IPS-NIHi7 (cell line): ENCODE results near the gene KRT12.

ENCODE experiments used
- DNase-seq: peaks from one replicate; pipeline ENCODE4 v3.0.0; 2012; ENCODE audit warnings: mixed read lengths; ENCODE audit errors: extremely low spot score

The KRT12 gene

DNA sequence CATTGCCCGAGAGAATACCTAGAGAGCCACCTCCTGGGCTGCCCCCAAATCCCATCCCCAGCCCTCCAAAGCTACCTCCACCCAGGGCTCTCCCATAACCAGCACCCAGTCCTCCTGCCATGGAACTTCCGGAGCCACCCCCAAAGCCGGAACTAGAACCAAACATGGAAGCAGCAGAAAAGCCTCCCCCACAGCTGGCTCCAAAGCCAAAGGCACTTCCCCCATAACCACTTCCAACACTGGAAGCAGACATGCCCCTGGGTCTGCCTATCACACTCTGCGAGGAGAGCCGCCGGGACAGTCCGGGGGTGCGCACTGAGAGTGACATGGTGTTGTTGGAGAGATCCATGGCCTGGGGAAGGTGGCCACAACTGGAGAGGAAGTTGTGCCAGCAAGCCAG, at the start of gene KRT12:
Gene KRT12 (minus strand): TSS at position 386 of the 400 bp plus-strand sequence. CDS start 37 bp downstream, at position 349.
- DNase-seq, result no peak

GRCh38 chr17:40916366-40916765, 49.3 kb upstream of the KRT12 start:
- DNase-seq, result no peak

GRCh38 chr17:40915721-40916256, 48.8 kb upstream of the KRT12 start:
- DNase-seq, result no peak

DNA sequence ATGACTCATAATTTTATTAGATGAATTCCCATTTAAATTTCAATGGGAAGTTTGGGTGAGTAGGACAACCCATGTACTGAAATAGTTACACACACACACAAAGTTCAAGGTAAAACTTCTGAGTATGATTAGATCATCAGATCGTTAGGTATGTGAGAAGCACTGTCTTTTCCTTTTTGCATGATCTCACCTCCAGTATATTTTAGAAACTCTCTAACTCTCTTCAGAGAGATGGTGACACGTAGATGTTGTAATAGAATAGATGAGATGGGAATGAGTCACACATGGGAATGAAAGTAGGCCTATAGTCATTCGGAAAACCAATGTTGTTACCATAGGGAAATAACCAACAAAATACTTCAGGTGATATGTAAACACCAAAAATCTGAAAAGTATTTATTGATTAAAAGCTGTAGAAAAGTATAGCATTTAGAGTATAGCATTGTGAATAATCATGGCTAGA, 48.2 kb upstream of the KRT12 start:
- no peak for DNase-seq

DNA sequence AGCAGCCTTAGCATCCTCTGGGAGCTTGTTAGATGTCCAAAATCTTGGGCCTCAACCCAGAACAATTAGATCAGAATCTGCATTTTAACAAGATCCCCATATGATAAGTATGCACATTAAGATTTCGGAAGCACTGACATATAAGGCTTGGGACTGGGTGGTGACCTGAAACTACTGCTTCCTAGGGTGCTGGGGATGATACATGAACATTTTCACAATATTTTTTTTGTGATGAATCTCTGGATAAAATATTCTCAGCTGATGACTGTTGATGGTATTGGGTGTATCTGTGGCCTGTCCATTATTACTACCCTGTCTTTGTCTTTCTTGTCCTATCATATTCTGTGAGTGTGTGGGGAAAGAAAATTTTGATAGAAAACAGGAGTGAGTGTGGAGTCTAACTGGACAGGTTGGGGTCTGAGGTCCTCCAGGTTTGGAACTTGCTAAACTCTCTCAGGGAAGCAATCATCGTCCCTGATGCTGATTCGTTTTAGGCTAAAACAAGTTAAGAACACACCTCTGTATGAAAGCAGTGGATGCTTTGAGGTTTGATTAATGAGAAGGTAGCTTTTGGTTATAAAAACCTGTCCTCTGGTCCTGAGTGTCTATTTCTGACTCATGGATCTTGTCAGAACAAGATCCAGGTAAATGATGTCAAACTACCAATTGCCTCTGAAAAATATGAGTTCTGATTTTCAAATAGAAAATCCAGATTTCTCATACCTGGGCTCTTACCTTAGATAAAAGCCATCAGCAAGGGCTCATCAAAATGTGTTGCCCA, 47.2 kb upstream of the KRT12 start:
- DNase-seq, result no peak

DNA sequence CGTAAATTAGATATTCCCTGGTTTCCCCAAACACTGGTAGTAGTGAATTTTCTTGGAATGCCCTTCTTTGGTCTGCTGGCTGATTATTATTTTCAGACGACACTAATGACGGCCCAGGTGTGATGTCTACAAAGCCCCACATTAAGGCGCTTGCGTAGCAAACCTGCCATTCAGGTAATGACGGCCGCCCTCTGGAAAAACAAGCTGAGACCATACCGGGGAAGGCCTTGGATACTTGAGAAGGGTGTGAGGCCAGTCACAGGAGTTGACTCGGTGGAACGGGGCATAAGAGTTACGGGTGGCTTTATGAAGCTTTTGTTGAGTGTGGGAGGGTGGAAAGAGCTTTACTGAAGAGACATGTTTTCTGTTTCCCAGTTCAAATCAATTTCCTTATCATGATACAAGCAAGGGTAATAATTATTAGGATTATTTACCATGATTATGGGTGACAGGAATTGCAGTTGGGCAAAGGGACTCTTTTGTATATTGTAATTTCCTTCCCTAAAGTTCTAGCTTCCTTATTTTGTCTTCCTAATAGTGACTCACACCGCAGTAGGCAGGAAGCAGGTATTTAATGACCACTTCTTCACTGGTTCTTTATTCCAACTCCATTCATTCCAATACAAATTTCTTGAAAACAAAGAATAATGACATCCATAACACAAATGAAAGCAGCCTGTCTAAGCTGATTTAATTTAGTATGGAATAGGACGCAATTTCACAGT, 45.6 kb upstream of the KRT12 start:
- DNase-seq, result no peak

GRCh38 chr17:40910441-40910841, 43.4 kb upstream of the KRT12 start:
- no peak for DNase-seq

DNA sequence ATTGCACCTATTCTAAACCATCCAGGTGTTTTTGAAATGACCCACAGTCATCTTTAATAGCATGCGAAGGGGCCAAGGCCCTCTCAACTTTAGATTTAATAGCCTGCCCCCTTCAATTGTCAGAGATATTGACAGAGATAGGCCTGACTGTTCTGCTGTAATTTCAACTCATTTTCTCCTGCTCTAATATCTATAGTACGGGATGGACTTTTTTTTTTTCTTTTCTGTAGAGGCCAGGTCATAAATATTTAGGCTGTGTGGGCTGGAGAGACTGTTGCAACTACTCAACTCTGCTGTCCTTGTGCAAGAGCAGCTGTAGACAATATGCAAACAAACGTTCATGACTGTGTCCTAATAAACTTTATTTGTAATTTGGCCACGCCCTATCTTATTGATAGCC, 42.7 kb upstream of the KRT12 start:
- no peak for DNase-seq

DNA sequence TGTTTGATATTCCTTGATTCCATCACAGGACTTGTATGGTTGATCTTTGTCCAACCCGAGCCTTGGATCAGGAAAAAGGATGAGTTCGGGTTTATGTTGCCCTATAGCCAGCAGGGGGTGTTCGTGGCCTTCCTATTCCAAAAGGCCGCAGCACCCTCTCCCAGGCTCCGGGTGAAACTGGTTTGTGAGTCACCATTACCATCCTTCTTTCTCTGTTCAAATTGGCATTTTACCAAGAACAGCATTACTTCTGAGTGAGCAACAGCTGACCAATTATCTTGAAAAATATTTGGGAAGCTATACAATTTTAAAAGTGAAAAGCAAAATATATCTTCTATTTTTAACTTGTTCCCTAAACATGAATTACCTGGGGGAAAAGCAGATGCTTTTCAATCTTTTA, 42.3 kb upstream of the KRT12 start:
- peak; percentile 81 for DNase-seq

DNA sequence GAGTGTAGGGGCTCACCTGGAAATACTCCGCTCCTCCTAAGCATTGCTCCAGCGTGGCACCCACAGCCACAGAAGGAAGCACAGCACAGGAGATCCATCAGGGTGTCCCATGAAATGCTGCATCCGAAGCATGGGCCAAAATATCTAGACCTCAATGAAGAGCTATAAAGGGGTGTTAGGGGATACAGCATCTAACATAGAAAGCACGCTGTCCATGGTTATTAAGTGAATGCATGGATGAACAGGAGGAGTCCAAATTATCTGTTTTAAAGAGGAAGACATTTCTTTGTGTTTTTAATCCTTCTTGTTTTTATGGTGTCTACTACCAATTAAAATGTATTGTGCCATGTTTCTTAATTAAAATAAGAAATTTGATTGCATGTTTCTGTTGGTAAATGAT, 39.6 kb upstream of the KRT12 start:
- DNase-seq, result no peak

DNA sequence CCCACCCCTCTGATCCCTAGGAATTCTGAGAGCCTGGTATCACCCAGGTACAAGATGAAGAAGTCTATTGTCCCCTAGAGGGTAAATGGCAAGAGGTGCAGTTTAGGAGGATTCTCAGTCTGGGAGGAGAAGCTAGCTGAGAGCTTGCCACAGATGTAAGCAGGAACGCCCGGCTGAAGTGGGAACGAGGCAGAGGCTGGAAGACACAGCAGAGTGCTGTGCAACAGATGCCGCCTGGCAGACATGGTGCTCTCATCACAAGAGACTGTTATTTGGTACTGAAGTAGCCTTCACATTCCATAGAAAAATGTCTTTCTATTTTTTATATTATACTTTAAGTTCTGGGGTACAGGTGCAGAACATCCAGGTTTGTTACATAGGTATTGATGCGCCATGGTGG, 38.3 kb upstream of the KRT12 start:
- no peak for DNase-seq

GRCh38 chr17:40903129-40903847, 36.3 kb upstream of the KRT12 start:
- DNase-seq, result no peak

DNA sequence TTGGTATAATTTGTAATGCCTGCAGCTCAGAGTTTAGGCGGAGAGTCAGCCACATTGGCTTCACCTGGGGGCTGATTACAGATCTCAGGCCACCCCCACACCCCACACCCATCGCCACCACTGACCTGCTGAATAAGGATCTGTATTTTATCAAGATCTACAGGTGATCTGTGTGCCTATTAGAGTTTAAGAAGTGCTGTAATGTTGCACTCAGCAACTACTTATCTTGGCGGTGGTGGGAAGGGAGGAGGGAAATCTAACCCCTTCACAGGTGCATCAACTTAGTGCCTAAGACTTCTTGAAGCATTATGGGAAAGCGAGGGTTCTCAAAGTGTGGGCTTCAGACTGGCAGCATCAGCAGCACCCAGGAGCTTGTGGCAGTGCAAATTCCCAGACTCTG, 35.5 kb upstream of the KRT12 start:
- no peak for DNase-seq

- DNase-seq, result no peak
These were observed 35.0 kb upstream of the KRT12 start for GRCh38 chr17:40901981-40902474.

GRCh38 chr17:40900809-40901356, 33.9 kb upstream of the KRT12 start:
- no peak for DNase-seq

DNA sequence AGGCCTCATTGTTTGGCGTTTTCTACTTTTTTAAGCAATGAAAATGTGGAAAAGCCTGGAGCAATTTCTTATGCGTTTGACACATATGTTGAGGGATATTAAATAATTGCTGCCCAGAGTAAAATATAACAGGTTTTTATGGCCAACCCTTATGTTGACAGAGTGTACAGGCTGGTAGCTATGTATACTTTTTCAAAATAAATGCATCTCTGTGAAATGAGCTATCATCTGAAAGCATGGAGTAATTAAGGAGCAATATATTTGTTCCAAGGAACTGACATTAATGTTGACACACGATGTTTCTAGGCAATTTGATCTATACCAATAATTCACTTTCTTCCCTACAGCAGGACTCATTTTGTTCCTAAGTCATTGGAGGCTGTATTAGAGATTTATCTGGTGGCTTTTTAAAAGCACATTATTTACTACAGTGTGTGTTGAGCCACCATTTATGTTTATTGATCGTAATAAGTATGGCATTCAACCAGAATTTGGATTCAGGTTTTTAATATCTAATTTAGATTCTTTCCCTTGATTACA, 30.0 kb upstream of the KRT12 start:
- DNase-seq, result no peak

GRCh38 chr17:40895106-40895730, 28.2 kb upstream of the KRT12 start:
- no peak for DNase-seq

GRCh38 chr17:40888196-40888720, 21.2 kb upstream of the KRT12 start:
- no peak for DNase-seq

GRCh38 chr17:40886090-40886489, 19.1 kb upstream of the KRT12 start:
- no peak for DNase-seq

- no peak for DNase-seq
These were observed 17.9 kb upstream of the KRT12 start, which contains the start of gene KRT20 for GRCh38 chr17:40884708-40885512. KRT20 (minus strand) TSS chr17:40885242; CDS start chr17:40885185, 57 bp downstream.
